Islet of Langerhans (tissue), 1 donor: Measurements from ENCODE around the gene TDO2.
"Not testable (repeated sequence)": the region's sequence is repeated elsewhere in the genome, so short reads cannot be mapped to it uniquely, and the experiment has no call there.

Experiments
- FAIRE-seq: peaks from one replicate; lab custom pipeline; 2011; peaks lifted over from hg19 to GRCh38; lab: Jason Lieb, UNC

Gene TDO2

GRCh38 chr4:155903453-155903852 is at the start of gene TDO2:
TSS of gene TDO2 (plus strand) at chr4:155903696. CDS start at chr4:155903759, 63 bp downstream.
- no peak for FAIRE-seq

- no peak for FAIRE-seq
Measured at GRCh38 chr4:155854582-155855226, 48.8 kb upstream of the TDO2 start.

- FAIRE-seq, result no peak
Measured at GRCh38 chr4:155855897-155856296, 47.6 kb upstream of the TDO2 start.

GRCh38 chr4:155866177-155866576 is 37.3 kb upstream of the TDO2 start, which contains the start of gene ASIC5:
TSS of gene ASIC5 (minus strand) at chr4:155866277. CDS start at chr4:155866226, 51 bp downstream.
- FAIRE-seq, result no peak

GRCh38 chr4:155875878-155876277 is 27.6 kb upstream of the TDO2 start:
- FAIRE-seq, result no peak

GRCh38 chr4:155877971-155878370 is 25.5 kb upstream of the TDO2 start:
- FAIRE-seq, result no peak

GRCh38 chr4:155878611-155879010 is 24.9 kb upstream of the TDO2 start:
- FAIRE-seq, result no peak

- no peak for FAIRE-seq
Measured at GRCh38 chr4:155879767-155880166, 23.7 kb upstream of the TDO2 start.

GRCh38 chr4:155881555-155881954 is 21.9 kb upstream of the TDO2 start:
- FAIRE-seq, result no peak

- no peak for FAIRE-seq
Measured at GRCh38 chr4:155883895-155884294, 19.6 kb upstream of the TDO2 start.

GRCh38 chr4:155885666-155886065 is 17.8 kb upstream of the TDO2 start:
- no peak for FAIRE-seq

GRCh38 chr4:155887045-155887444 is 16.5 kb upstream of the TDO2 start:
- no peak for FAIRE-seq

- FAIRE-seq, result no peak
Measured at GRCh38 chr4:155887847-155888570, 15.5 kb upstream of the TDO2 start.

GRCh38 chr4:155889031-155889793 is 14.3 kb upstream of the TDO2 start:
- FAIRE-seq, result peak; percentile 97

- no peak for FAIRE-seq
Measured at GRCh38 chr4:155889946-155890345, 13.6 kb upstream of the TDO2 start.

- FAIRE-seq, result no peak
Measured at GRCh38 chr4:155891058-155891457, 12.4 kb upstream of the TDO2 start.

- not testable (repeated sequence) for FAIRE-seq
Measured at GRCh38 chr4:155898371-155898770, 5.1 kb upstream of the TDO2 start.

- no peak for FAIRE-seq
Measured at GRCh38 chr4:155899891-155900290, 3.6 kb upstream of the TDO2 start.

- no peak for FAIRE-seq
Measured at GRCh38 chr4:155900381-155900780, 3.1 kb upstream of the TDO2 start.

- FAIRE-seq, result no peak
Measured at GRCh38 chr4:155901013-155901412, 2.5 kb upstream of the TDO2 start.

GRCh38 chr4:155904331-155904730 is 835 bp downstream of the TDO2 start:
- no peak for FAIRE-seq

GRCh38 chr4:155906554-155907247 is 3.2 kb downstream of the TDO2 start:
- FAIRE-seq, result no peak
